Nephron (organoid): Measurements from ENCODE around the gene ATP2A3.
A peak's percentile ranks its signal among the peaks of the same experiment; 100 is the strongest.

Source experiments
- H3K27ac Mint-ChIP-seq, 3 experiments: 2 replicates each; pipeline ENCODE4 v1.8.0; 2020; ENCODE audit warnings: mixed read lengths in 3 of 3, mild to moderate bottlenecking in 2 of 3, moderate library complexity in 1 of 3
- H3K27me3 Mint-ChIP-seq: 2 replicates; pipeline ENCODE4 v1.8.0; 2021; ENCODE audit warnings: low read depth, mild to moderate bottlenecking, moderate library complexity, mixed read lengths
- H3K36me3 Mint-ChIP-seq: 2 replicates; pipeline ENCODE4 v1.8.0; 2020; ENCODE audit warnings: low read depth, mixed read lengths
- H3K4me1 Mint-ChIP-seq: 2 replicates; pipeline ENCODE4 v1.8.0; 2020; ENCODE audit warnings: mixed read lengths
- H3K4me3 Mint-ChIP-seq, 3 experiments: 2 replicates each; pipeline ENCODE4 v1.8.0; 2020; ENCODE audit warnings: mild to moderate bottlenecking in 3 of 3, mixed read lengths in 3 of 3, moderate library complexity in 2 of 3
- H3K9me3 Mint-ChIP-seq: 2 replicates; pipeline ENCODE4 v1.8.0; 2020; ENCODE audit warnings: mixed read lengths
- TF ChIP-seq, protein P1 (sequence below), 3 experiments: fragments of 200-600 bp; sonication (generic); IDR thresholded peaks; one replicate each; pipeline ENCODE4 v1.5.0; 2021; ENCODE audit warnings: antibody characterized with exemption in 3 of 3; ENCODE audit not compliant: unreplicated experiment in 3 of 3

Gene ATP2A3

DNA sequence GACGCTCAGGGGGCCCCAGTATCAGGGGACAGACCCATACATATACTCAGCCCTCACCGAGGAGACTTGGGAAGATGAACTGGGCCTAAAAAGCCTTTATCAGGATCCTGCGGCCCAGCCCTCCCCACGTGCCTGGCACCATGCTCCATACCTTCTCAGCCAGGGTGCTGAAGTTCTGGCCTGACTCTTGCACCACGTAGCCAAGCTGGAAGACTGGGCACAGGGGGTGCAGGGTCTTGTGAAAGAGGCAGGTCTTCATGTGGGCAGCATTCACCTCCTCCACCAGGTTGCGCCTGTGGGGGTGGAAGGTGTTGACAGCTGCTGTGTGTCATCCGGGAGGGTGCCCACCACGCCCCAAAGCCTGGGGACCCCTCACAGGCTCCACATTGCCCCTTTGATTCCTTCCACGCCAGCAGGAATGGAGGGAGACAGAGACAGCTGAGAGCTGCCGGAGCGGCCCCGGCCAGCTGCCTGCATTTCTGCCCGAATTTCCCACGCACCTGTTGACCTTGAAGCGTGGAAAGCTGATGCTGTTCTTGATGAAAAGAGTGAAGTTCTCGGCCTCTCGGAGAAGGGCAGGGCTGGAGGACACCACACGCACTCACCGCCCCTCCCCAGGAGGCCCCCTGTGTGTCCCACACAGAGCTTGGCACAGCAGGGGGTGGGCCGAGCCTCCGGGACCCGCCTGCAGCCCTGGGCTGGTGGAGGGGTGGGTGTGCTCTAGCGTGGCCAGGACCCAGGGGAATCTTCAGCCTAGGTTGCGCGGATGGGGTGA is 61.0 kb downstream of the ATP2A3 start:
- H3K9me3 Mint-ChIP-seq, result no peaks in the 10 kb centered on the region
- peaks cover 12% of the 10 kb centered on the region for H3K4me1 Mint-ChIP-seq
- TF ChIP-seq, protein P1, sequence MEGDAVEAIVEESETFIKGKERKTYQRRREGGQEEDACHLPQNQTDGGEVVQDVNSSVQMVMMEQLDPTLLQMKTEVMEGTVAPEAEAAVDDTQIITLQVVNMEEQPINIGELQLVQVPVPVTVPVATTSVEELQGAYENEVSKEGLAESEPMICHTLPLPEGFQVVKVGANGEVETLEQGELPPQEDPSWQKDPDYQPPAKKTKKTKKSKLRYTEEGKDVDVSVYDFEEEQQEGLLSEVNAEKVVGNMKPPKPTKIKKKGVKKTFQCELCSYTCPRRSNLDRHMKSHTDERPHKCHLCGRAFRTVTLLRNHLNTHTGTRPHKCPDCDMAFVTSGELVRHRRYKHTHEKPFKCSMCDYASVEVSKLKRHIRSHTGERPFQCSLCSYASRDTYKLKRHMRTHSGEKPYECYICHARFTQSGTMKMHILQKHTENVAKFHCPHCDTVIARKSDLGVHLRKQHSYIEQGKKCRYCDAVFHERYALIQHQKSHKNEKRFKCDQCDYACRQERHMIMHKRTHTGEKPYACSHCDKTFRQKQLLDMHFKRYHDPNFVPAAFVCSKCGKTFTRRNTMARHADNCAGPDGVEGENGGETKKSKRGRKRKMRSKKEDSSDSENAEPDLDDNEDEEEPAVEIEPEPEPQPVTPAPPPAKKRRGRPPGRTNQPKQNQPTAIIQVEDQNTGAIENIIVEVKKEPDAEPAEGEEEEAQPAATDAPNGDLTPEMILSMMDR (IDR thresholded peaks at IDR 0.05; ENCODE audit: unreplicated experiment in 3 of 3), result no peak
- no peak overlapping the region for H3K27ac Mint-ChIP-seq
- no peaks in the 10 kb centered on the region for H3K36me3 Mint-ChIP-seq
- H3K27me3 Mint-ChIP-seq, result no peaks in the 10 kb centered on the region
- no peak overlapping the region for H3K4me3 Mint-ChIP-seq

DNA sequence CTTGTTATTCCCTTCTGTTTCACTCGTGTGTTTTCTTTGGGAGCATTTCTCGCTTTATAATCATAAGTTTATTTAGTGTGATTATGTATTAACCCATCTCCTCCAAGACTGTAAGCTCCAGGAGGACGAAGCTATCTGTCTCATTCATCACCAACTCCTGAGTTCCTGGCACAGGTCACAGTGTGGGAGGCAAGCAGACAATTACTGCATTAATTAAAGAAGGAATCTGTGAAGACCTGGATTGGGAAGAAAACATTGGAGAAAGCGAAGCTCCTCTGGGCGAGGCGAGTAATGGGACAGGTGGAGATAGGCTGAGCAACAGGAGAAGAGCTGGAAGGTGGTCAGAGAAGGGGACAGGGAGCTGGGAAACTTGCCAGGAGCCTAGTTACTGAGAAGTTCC is 63.6 kb downstream of the ATP2A3 start:
- TF ChIP-seq, protein P1 (IDR thresholded peaks at IDR 0.05; ENCODE audit: unreplicated experiment in 3 of 3), result no peak
- no peaks in the 10 kb centered on the region for H3K36me3 Mint-ChIP-seq
- no peaks in the 10 kb centered on the region for H3K9me3 Mint-ChIP-seq
- peak overlapping the region in 2 of 3 experiments; percentile 23 to 72 for H3K27ac Mint-ChIP-seq
- no peaks in the 10 kb centered on the region for H3K27me3 Mint-ChIP-seq
- H3K4me3 Mint-ChIP-seq, result no peak overlapping the region
- H3K4me1 Mint-ChIP-seq, result peaks cover 19% of the 10 kb centered on the region

DNA sequence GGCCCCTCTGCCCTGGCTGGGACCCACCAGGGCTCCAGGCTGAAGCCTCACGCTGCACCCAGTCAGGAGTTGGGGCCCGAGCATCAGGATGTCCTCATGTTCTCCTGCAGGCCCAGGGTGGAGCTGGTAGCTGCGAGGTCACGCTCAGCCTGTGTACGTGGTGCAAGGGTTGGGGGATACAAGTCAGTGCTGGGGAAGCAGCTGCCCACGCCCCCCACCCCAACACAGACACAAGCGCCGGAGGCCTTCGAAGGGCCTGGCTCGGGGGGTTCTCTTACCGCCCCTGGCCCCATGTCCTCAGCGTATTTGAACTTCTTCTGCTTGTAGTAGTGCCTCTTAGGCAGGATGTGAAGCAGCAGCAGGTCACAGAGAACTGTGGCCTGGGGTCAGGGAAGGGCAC is 66.5 kb downstream of the ATP2A3 start:
- H3K36me3 Mint-ChIP-seq, result no peaks in the 10 kb centered on the region
- H3K4me1 Mint-ChIP-seq, result peaks cover 40% of the 10 kb centered on the region
- no peaks in the 10 kb centered on the region for H3K9me3 Mint-ChIP-seq
- peak overlapping the region in 1 of 3 experiments; percentile 47 for H3K27ac Mint-ChIP-seq
- H3K27me3 Mint-ChIP-seq, result no peaks in the 10 kb centered on the region
- no peak overlapping the region for H3K4me3 Mint-ChIP-seq
- TF ChIP-seq, protein P1 (IDR thresholded peaks at IDR 0.05; ENCODE audit: unreplicated experiment in 3 of 3), result no peak

DNA sequence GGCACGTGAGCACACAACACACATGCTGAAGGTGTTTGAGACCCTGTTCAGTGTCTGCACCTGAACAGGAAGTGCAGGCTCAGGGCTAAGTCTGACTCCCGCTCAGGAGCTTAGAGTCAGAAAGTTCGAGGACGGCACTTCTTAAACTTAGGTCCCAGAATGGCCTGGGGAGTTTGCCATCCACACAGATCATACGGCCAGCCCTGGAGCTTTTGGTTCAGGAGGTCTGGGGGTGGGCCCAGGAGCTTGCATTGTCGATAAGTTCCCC is 67.3 kb downstream of the ATP2A3 start:
- no peaks in the 10 kb centered on the region for H3K27me3 Mint-ChIP-seq
- no peak overlapping the region for H3K4me3 Mint-ChIP-seq
- H3K36me3 Mint-ChIP-seq, result no peaks in the 10 kb centered on the region
- H3K9me3 Mint-ChIP-seq, result no peaks in the 10 kb centered on the region
- peak overlapping the region in 2 of 3 experiments; percentile 31 to 47 for H3K27ac Mint-ChIP-seq
- H3K4me1 Mint-ChIP-seq, result peaks cover 40% of the 10 kb centered on the region
- TF ChIP-seq, protein P1 (IDR thresholded peaks at IDR 0.05; ENCODE audit: unreplicated experiment in 3 of 3), result no peak

DNA sequence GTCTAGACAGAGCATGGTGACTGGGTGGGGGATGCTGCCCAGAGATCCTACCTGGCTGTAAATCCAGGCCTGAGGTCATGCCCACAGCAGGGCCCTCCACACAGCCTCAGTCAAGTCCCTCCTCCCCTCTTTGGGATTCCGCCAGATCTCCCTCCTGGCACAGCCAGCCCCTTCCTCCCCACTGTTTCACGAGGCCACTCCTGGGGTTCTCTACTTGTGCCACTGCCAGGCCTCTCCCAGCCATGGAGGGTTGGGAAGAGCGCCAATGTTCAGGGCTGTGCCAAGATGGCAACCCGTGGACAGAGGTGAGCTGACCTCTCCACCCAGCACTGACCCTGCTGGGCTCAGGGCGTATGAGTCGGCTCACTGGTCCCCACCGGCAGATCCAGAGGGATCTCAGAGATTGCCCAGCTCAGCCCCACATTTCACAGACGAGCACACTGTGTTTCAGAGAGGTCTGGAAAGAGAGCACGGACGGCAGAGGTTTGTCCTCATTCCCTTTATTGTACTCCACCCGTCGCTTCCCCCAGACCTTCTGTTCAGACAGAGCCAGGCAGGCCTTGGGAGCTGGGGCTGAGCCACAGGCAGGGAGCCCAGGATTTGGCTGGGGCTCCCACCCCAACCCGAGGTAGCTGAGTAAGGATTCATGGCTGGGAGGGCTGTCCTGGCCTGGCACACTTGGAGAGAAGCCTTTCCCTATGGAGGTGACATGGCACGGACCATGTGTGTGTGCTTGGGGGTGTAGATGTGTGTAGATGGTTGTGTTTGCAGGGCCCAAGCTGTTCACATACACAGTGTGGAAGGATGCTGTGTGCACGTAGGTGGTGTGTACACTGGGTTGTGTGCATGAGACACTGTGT is 67.9 kb downstream of the ATP2A3 start:
- Mint-ChIP-seq H3K4me1 (peaks cover 41% of the 10 kb centered on the region), H3K36me3 (no peaks in the 10 kb centered on the region), H3K27ac (peak overlapping the region in 2 of 3 experiments; percentile 31 to 47), H3K9me3 (no peaks in the 10 kb centered on the region), H3K4me3 (no peak overlapping the region), H3K27me3 (peaks cover 2% of the 10 kb centered on the region)
- TF ChIP-seq, protein P1 (IDR thresholded peaks at IDR 0.05; ENCODE audit: unreplicated experiment in 3 of 3), result no peak
